Epithelial cell of esophagus (primary cell): ENCODE measurements around the gene LNP1.
"Not testable (repeated sequence)": the region's sequence is repeated elsewhere in the genome, so short reads cannot be mapped to it uniquely, and the experiment has no call there.

Experiments
- DNase-seq: peaks from one replicate; pipeline ENCODE4 v3.0.0; 2010; ENCODE audit warnings: low read depth
- H3K4me3 ChIP-seq: 2 replicates; pipeline ENCODE4 v1.5.1; 2011; ENCODE audit warnings: mild to moderate bottlenecking, low read length, control low read depth
- TF ChIP-seq, protein P1 (sequence below): IDR thresholded peaks from 2 replicates; pipeline ENCODE4 v1.5.1; 2011; ENCODE audit warnings: low read depth, mild to moderate bottlenecking, low read length, control low read depth, inconsistent platforms; ENCODE audit not compliant: insufficient read depth; ENCODE audit errors: missing control alignments

LNP1 gene

DNA sequence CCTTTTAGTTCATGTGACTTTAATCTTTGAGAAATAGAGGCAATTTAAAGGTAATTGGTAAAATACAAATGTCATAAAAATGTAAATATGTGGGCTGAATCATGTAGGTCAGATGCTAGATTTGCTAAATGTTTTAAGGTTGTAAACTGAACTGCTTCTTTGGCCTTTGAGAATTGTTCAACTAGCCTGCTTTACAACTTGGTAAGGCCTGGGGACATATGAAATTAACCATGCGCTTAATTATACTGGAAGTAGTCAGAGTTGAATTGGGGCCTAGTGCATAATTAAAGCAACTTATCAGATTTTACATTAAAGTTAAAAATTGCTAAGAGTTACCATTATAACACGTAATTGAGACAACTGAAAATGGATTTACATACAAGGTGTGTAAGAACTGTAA lies 70.1 kb downstream of the LNP1 start:
- TF ChIP-seq, protein P1, sequence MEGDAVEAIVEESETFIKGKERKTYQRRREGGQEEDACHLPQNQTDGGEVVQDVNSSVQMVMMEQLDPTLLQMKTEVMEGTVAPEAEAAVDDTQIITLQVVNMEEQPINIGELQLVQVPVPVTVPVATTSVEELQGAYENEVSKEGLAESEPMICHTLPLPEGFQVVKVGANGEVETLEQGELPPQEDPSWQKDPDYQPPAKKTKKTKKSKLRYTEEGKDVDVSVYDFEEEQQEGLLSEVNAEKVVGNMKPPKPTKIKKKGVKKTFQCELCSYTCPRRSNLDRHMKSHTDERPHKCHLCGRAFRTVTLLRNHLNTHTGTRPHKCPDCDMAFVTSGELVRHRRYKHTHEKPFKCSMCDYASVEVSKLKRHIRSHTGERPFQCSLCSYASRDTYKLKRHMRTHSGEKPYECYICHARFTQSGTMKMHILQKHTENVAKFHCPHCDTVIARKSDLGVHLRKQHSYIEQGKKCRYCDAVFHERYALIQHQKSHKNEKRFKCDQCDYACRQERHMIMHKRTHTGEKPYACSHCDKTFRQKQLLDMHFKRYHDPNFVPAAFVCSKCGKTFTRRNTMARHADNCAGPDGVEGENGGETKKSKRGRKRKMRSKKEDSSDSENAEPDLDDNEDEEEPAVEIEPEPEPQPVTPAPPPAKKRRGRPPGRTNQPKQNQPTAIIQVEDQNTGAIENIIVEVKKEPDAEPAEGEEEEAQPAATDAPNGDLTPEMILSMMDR = no peak
- no peak for DNase-seq
- no peak overlapping the region for H3K4me3 ChIP-seq

DNA sequence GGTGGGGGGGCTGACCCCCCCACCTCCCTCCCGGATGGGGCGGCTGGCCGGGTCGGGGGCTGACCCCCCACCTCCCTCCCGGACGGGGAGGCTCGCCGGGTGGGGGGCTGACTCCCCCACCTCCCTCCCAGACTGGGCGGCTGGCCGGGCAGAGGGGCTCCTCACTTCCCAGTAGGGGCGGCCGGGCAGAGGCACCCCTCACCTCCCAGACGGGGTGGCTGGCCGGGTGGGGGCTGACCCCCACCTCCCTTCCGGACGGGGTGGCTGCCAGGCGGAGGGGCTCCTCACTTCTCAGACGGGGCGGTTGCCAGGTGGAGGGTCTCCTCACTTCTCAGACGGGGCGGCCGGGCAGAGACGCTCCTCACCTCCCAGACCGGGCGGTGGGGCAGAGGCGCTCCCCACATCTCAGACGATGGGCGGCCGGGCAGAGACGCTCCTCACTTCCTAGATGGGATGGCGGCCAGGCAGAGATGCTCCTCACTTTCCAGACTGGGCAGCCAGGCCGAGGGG lies 76.6 kb downstream of the LNP1 start:
- not testable (repeated sequence) for DNase-seq, H3K4me3 ChIP-seq

DNA sequence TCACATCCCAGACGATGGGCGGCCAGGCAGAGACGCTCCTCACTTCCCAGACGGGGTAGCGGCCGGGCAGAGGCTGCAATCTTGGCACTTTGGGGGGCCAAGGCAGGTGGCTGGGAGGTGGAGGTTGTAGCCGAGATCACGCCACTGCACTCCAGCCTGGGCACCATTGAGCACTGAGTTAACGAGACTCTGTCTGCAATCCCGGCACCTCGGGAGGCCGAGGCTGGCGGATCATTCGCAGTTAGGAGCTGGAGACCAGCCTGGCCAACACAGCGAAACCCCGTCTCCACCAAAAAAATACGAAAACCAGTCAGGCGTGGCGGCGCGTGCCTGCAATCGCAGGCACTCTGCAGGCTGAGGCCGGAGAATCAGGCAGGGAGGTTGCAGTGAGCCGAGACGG lies 77.2 kb downstream of the LNP1 start:
- not testable (repeated sequence) for H3K4me3 ChIP-seq, DNase-seq

DNA sequence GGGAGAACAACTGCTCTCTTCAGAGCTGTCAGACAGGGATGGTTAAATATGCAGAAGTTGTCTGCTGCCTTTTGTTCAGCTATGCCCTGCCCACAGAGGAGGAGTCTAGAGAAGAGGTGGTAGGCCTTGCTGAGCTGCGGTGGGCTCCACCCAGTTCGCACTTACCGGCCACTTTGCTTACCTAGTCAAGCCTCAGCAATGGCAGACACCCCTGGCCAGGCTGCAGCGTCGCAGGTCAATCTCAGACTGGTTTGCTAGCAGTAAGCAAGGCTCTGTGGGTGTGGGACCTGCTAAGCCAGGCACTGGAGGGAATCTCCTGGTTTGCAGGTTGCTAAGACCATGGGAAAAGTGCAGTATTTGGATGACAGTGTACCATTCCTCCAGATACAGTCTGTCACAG lies 78.7 kb downstream of the LNP1 start:
- DNase-seq = no peak
- TF ChIP-seq, protein P1 = no peak
- no peak overlapping the region for H3K4me3 ChIP-seq

DNA sequence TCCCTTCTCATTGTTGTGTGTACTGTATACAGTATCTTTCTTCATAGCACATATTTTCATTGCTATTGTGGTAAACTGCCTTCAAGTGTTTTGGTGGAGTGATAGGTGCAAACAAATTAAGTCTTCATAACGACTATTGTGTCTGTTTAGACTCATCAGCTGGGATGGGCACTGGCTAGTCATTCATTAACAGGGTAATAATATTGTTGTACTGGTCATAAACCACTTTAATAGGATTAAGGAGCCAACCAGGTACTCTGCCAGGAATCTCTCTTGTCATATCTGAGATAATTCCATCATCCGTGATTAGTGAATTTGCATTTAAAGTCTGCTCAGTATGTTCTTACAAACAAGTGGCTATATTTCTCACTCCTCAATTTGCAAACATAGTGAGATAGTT lies 80.8 kb downstream of the LNP1 start:
- no peak for DNase-seq
- H3K4me3 ChIP-seq = no peak overlapping the region
- TF ChIP-seq, protein P1 = no peak

DNA sequence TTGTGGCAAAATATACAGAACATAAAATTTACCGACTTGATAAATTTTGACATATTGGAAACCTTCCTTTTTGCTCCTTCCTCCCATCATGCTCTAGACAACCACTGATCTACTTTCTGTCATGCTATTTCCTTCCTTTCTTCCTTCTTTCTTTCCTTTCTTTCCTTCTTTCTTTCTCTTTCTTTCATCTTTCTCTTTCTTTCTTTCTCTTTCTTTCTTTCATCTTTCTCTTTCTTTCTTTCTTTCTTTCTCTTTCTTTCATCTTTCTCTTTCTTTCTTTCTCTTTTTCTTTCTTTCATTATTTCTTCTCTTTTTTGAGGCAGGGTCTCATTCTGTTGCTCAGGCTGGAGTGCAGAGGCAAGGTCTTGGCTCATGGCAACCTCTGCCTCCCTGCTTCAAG lies 82.2 kb downstream of the LNP1 start:
- TF ChIP-seq, protein P1 = no peak
- DNase-seq = no peak
- H3K4me3 ChIP-seq = no peak overlapping the region

DNA sequence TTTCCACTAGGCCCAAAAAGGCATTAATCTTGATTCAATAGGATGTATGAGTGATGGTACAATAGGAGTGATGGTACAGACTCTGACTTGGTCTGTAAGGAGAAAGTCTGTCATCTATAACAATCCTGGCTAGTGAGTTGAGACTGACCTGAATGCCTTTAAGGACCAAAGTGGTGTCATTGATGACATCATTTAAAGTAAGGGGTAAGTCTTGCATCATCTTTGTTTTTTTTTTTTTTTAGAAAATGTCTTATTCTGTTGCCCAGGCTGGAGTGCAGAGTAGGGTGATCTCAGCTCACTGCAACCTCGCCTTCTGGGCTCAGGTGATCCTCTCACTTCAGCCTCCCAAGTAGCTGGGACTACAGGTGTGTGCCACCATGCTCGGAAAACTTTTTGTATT lies 85.5 kb downstream of the LNP1 start:
- H3K4me3 ChIP-seq = no peak overlapping the region
- TF ChIP-seq, protein P1 = no peak
- DNase-seq = no peak

DNA sequence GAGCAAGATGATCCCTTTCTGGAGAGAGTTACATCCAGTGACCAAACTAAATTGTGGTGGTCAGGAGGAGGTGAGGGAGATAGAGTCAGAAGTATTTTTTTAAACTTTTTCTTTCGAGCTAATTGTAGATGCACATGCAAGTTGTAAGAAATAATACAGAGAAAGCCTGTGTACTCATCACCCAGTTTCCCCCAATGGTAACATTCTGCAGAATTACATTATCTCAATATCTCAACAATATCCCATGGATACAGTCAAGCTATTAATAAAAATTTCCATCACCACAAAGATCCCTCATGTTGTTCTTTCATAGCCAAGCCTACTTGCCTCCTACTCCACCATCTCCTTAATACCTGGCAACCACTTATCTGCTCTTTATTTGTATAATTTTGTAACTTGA lies 87.8 kb downstream of the LNP1 start:
- TF ChIP-seq, protein P1 = no peak
- DNase-seq = no peak
- no peak overlapping the region for H3K4me3 ChIP-seq
